Measurements from ENCODE around the gene UROS. TPM values are rescaled to one million over a fixed set of nuclear protein-coding genes. Genes with fewer than 3 reads are reported as not detected.

Gene UROS
- polyA plus RNA-seq, 1 experiment, result 56.6 TPM

- Histone ChIP-seq H3K36me3 (ENCODE audit: control insufficient read depth, insufficient read depth, low read length) (peaks cover 13% of the 10 kb centered on the region), H3K4me3 (ENCODE audit: low read depth, low read length) (no peak overlapping the region), H3K27me3 (ENCODE audit: control insufficient read depth, insufficient read depth, low read length) (no peaks in the 10 kb centered on the region)
- ChIA-PET CTCF (no interaction called here), POLR2A (no interaction called here)
- no peak for DNase-seq (ENCODE audit: low read depth)
- no peak for TF ChIP-seq CTCF (IDR thresholded peaks at IDR 0.05; ENCODE audit: insufficient read depth, low read depth, low read length)
Observed at GRCh38 chr10:125848857-125849256, 25.8 kb upstream of the UROS start.

GRCh38 chr10:125848371-125848770 lies 25.3 kb upstream of the UROS start:
- ChIA-PET CTCF (no interaction called here), POLR2A (no interaction called here)
- peaks cover 13% of the 10 kb centered on the region for H3K36me3 ChIP-seq (ENCODE audit: control insufficient read depth, insufficient read depth, low read length)

DNA sequence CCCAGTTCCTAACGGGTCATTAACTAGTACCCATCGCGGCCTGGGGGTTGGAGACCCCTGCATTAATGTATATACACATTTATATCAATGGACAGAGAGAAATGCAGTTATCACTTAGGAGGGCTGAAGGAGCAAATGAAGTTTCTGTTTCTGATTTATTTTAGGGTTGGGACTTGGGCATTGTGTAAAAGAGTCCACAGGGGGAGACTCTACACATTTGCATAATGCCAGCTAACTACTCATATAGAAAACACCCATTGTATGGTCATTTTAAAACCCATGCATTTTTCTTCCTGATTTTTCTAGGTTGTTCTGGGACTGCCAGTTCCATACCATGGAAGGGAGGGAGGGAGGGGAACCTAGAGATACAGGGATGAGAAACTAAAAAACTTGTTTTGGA lies 23.8 kb upstream of the UROS start:
- no peak for DNase-seq (ENCODE audit: low read depth)
- Histone ChIP-seq H3K4me3 (ENCODE audit: low read depth, low read length) (no peak overlapping the region), H3K36me3 (ENCODE audit: control insufficient read depth, insufficient read depth, low read length) (peaks cover 13% of the 10 kb centered on the region), H3K27me3 (ENCODE audit: control insufficient read depth, insufficient read depth, low read length) (no peaks in the 10 kb centered on the region)
- ChIA-PET POLR2A (no interaction called here), CTCF (interaction anchor here (0.6 kb wide), 1 partner anchor 1113 kb away, joined by 3 read pairs; no protein-coding TSS in a partner anchor)
- TF ChIP-seq CTCF (IDR thresholded peaks at IDR 0.05; ENCODE audit: insufficient read depth, low read depth, low read length), result no peak

More at GRCh38 chr10:125848371-125848770, 25.3 kb upstream of the UROS start:
- no peak for TF ChIP-seq CTCF (IDR thresholded peaks at IDR 0.05; ENCODE audit: insufficient read depth, low read depth, low read length)
- Histone ChIP-seq H3K27me3 (ENCODE audit: control insufficient read depth, insufficient read depth, low read length) (no peaks in the 10 kb centered on the region), H3K4me3 (ENCODE audit: low read depth, low read length) (no peak overlapping the region)
- no peak for DNase-seq (ENCODE audit: low read depth)

- Histone ChIP-seq H3K27me3 (ENCODE audit: control insufficient read depth, insufficient read depth, low read length) (no peaks in the 10 kb centered on the region), H3K4me3 (ENCODE audit: low read depth, low read length) (no peak overlapping the region), H3K36me3 (ENCODE audit: control insufficient read depth, insufficient read depth, low read length) (peaks cover 13% of the 10 kb centered on the region)
- ChIA-PET POLR2A (no interaction called here), CTCF (no interaction called here)
- no peak for TF ChIP-seq CTCF (IDR thresholded peaks at IDR 0.05; ENCODE audit: insufficient read depth, low read depth, low read length)
- DNase-seq (ENCODE audit: low read depth), result no peak
Observed at GRCh38 chr10:125845617-125846016, 22.6 kb upstream of the UROS start.

DNA sequence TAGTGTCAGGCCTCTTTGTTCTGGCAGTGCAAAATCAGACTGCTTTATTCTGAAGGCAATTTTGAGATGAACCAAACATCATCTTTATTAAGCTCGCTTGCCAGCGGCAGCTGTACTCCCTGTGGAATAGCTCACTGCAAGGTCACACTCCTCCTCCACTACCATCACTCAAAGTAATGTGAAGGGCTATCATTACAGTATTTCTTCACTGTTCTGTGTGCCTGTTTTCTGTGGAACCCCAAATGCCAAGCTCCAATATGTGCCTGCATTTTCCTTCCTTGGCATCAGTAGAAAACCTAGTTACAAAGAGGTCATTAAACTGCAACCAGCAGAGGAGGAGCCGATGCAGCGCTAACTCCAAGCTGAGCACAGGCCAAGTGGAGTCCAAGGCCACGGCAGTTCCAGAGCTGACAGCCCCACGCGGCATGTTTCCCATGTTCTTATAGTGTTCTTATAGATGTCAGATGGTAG lies 21.7 kb upstream of the UROS start:
- CTCF ChIA-PET, result interaction anchor here (0.9 kb wide), 1 partner anchor 21 kb away, joined by 3 read pairs; no protein-coding TSS in a partner anchor
- no peak for DNase-seq (ENCODE audit: low read depth)

More for the DNA sequence above, 21.7 kb upstream of the UROS start:
- TF ChIP-seq CTCF (IDR thresholded peaks at IDR 0.05; ENCODE audit: insufficient read depth, low read depth, low read length), result no peak
- POLR2A ChIA-PET, result no interaction called here
- H3K27me3 ChIP-seq (ENCODE audit: control insufficient read depth, insufficient read depth, low read length), result no peaks in the 10 kb centered on the region
- H3K36me3 ChIP-seq (ENCODE audit: control insufficient read depth, insufficient read depth, low read length), result peaks cover 17% of the 10 kb centered on the region
- no peak overlapping the region for H3K4me3 ChIP-seq (ENCODE audit: low read depth, low read length)

Measured in BJ (cell line).